GM12801 (cell line): Measurements from ENCODE around the gene ABCC2.

Experiments
- CTCF ChIP-seq: IDR thresholded peaks from one replicate; pipeline ENCODE4 v1.5.1; 2011; ENCODE audit warnings: control low read depth; ENCODE audit not compliant: insufficient read length; ENCODE audit errors: extremely low read depth

The ABCC2 gene

GRCh38 chr10:99812177-99812576, 29.7 kb downstream of the ABCC2 start:
- no peak for TF ChIP-seq CTCF

GRCh38 chr10:99814143-99814542, 31.7 kb downstream of the ABCC2 start:
- TF ChIP-seq CTCF = no peak

- TF ChIP-seq CTCF = no peak
Observed at GRCh38 chr10:99815621-99816020, 33.2 kb downstream of the ABCC2 start.

GRCh38 chr10:99827936-99828335, 45.5 kb downstream of the ABCC2 start:
- TF ChIP-seq CTCF = no peak

GRCh38 chr10:99828464-99828863, 46.0 kb downstream of the ABCC2 start:
- no peak for TF ChIP-seq CTCF

- TF ChIP-seq CTCF = no peak
Observed at GRCh38 chr10:99832439-99832838, 50.0 kb downstream of the ABCC2 start.

GRCh38 chr10:99834410-99834809, 52.0 kb downstream of the ABCC2 start:
- no peak for TF ChIP-seq CTCF

GRCh38 chr10:99835947-99836346, 53.5 kb downstream of the ABCC2 start:
- TF ChIP-seq CTCF = no peak
